A549 (cell line): ENCODE data around the gene ACVRL1.

Experiments used
- CBX2 ChIP-seq: fragments of 200-600 bp; sonication (generic); IDR thresholded peaks from 2 replicates; pipeline ENCODE4 v1.6.1; 2016; ENCODE audit warnings: low read depth, mild to moderate bottlenecking, borderline replicate concordance
- RARB ChIP-seq: fragments of 250-450 bp; sonication (Bioruptor Pico); IDR thresholded peaks from 2 replicates; pipeline ENCODE4 v1.8.0; 2021; ENCODE audit warnings: mild to moderate bottlenecking, moderate library complexity

GRCh38 chr12:51917041-51917590 is 9.8 kb downstream of the ACVRL1 start:
- TF ChIP-seq RARB (CRISPR knock-in tag) (no peak), CBX2 (no peak)
